BLaER1 (cell line): Measurements from ENCODE around the gene DNAJC7.
A peak's percentile ranks its signal among the peaks of the same experiment; 100 is the strongest.

Experiments
- H3K27ac ChIP-seq: shearing (Covaris generic); formaldehyde crosslinking; 2 replicates; pipeline ENCODE4 v1.8.1; 2022
- H3K27me3 ChIP-seq: shearing (Covaris generic); formaldehyde crosslinking; 2 replicates; pipeline ENCODE4 v1.8.1; 2022
- H3K36me3 ChIP-seq: shearing (Covaris generic); formaldehyde crosslinking; 2 replicates; pipeline ENCODE4 v1.8.1; 2022
- H3K4me1 ChIP-seq: shearing (Covaris generic); formaldehyde crosslinking; 2 replicates; pipeline ENCODE4 v1.8.1; 2022
- H3K4me2 ChIP-seq: shearing (Covaris generic); formaldehyde crosslinking; 2 replicates; pipeline ENCODE4 v1.8.1; 2022
- H3K4me3 ChIP-seq: shearing (Covaris generic); formaldehyde crosslinking; 2 replicates; pipeline ENCODE4 v1.8.1; 2022
- H3K9ac ChIP-seq: shearing (Covaris generic); formaldehyde crosslinking; 2 replicates; pipeline ENCODE4 v1.8.1; 2022
- H3K9me3 ChIP-seq: shearing (Covaris generic); formaldehyde crosslinking; 2 replicates; pipeline ENCODE4 v1.8.1; 2022
- H4K20me1 ChIP-seq: shearing (Covaris generic); formaldehyde crosslinking; 2 replicates; pipeline ENCODE4 v1.8.1; 2022
- Cebpa-rat ChIP-seq: shearing (Covaris generic); IDR thresholded peaks from 2 replicates; pipeline ENCODE4 v1.8.1; 2022

Gene DNAJC7

GRCh38 chr17:42016941-42017865 lies at the start of gene DNAJC7:
TSS of gene DNAJC7 (minus strand) at chr17:42017439. CDS start at chr17:42017416, 23 bp downstream.
- no peak for TF ChIP-seq Cebpa-rat
- Histone ChIP-seq H3K9me3 (no peaks in the 10 kb centered on the region), H4K20me1 (peaks cover 32% of the 10 kb centered on the region), H3K27me3 (no peaks in the 10 kb centered on the region), H3K4me1 (peaks cover 44% of the 10 kb centered on the region), H3K4me2 (peak within 1 kb of the TSS; percentile 82), H3K36me3 (peaks cover 22% of the 10 kb centered on the region), H3K4me3 (peak within 1 kb of the TSS; percentile 94), H3K9ac (peak within 1 kb of the TSS; percentile 99), H3K27ac (peak within 1 kb of the TSS; percentile 98)

- H3K4me2 ChIP-seq: peak overlapping the region; percentile 65
- H3K27me3 ChIP-seq: peaks cover 1% of the 10 kb centered on the region; the same call in 1 of the 2 replicates
- no peaks in the 10 kb centered on the region for H3K36me3 ChIP-seq
- H3K4me1 ChIP-seq: peaks cover 47% of the 10 kb centered on the region
- no peak overlapping the region for H3K27ac ChIP-seq
- no peak overlapping the region for H3K4me3 ChIP-seq
- H3K9me3 ChIP-seq: no peaks in the 10 kb centered on the region
- peak overlapping the region; percentile 23; the same call in 1 of the 2 replicates for H3K9ac ChIP-seq
- no peak for TF ChIP-seq Cebpa-rat
- no peaks in the 10 kb centered on the region for H4K20me1 ChIP-seq
Observed at GRCh38 chr17:42065201-42065600, 48.0 kb upstream of the DNAJC7 start.

- peak overlapping the region; percentile 65; the same call in 1 of the 2 replicates for H3K4me2 ChIP-seq
- no peaks in the 10 kb centered on the region for H3K36me3 ChIP-seq
- H3K4me1 ChIP-seq: peaks cover 53% of the 10 kb centered on the region
- no peak overlapping the region for H3K4me3 ChIP-seq
- H3K9me3 ChIP-seq: no peaks in the 10 kb centered on the region
- TF ChIP-seq Cebpa-rat: no peak
- H3K27me3 ChIP-seq: no peaks in the 10 kb centered on the region
- no peaks in the 10 kb centered on the region for H4K20me1 ChIP-seq
- H3K9ac ChIP-seq: no peak overlapping the region
- H3K27ac ChIP-seq: no peak overlapping the region
Observed at GRCh38 chr17:42062681-42063080, 45.4 kb upstream of the DNAJC7 start.

- Histone ChIP-seq H4K20me1 (no peaks in the 10 kb centered on the region), H3K9ac (0 out of 2 replicates have a peak overlapping the region, but pooled peaks have one; percentile 19), H3K4me2 (peak overlapping the region; percentile 65), H3K27ac (peak overlapping the region; percentile 37; the same call in 1 of the 2 replicates), H3K4me1 (peaks cover 53% of the 10 kb centered on the region), H3K27me3 (no peaks in the 10 kb centered on the region), H3K9me3 (no peaks in the 10 kb centered on the region), H3K36me3 (no peaks in the 10 kb centered on the region), H3K4me3 (no peak overlapping the region)
- TF ChIP-seq Cebpa-rat: no peak
Observed at GRCh38 chr17:42061646-42062487, 44.6 kb upstream of the DNAJC7 start.

GRCh38 chr17:42060231-42060630 lies 43.0 kb upstream of the DNAJC7 start:
- H3K27ac ChIP-seq: peak overlapping the region; percentile 56
- peaks cover 58% of the 10 kb centered on the region for H3K4me1 ChIP-seq
- no peak overlapping the region for H3K4me3 ChIP-seq
- H3K4me2 ChIP-seq: peak overlapping the region; percentile 44
- TF ChIP-seq Cebpa-rat: no peak
- no peaks in the 10 kb centered on the region for H3K36me3 ChIP-seq
- H3K9ac ChIP-seq: no peak overlapping the region
- no peaks in the 10 kb centered on the region for H3K27me3 ChIP-seq
- no peaks in the 10 kb centered on the region for H3K9me3 ChIP-seq
- H4K20me1 ChIP-seq: no peaks in the 10 kb centered on the region

- H3K9ac ChIP-seq: no peak overlapping the region
- H3K4me2 ChIP-seq: peak overlapping the region; percentile 44
- H3K36me3 ChIP-seq: no peaks in the 10 kb centered on the region
- no peaks in the 10 kb centered on the region for H4K20me1 ChIP-seq
- peak overlapping the region; percentile 56 for H3K27ac ChIP-seq
- H3K9me3 ChIP-seq: no peaks in the 10 kb centered on the region
- no peaks in the 10 kb centered on the region for H3K27me3 ChIP-seq
- no peak overlapping the region for H3K4me3 ChIP-seq
- peaks cover 57% of the 10 kb centered on the region for H3K4me1 ChIP-seq
- TF ChIP-seq Cebpa-rat: no peak
Observed at GRCh38 chr17:42059815-42060214, 42.6 kb upstream of the DNAJC7 start.

- Histone ChIP-seq H3K36me3 (no peaks in the 10 kb centered on the region), H3K9ac (no peak overlapping the region), H3K9me3 (no peaks in the 10 kb centered on the region), H3K27ac (no peak overlapping the region), H3K4me3 (no peak overlapping the region), H4K20me1 (no peaks in the 10 kb centered on the region), H3K27me3 (peaks cover 5% of the 10 kb centered on the region; the same call in 1 of the 2 replicates), H3K4me1 (peaks cover 48% of the 10 kb centered on the region), H3K4me2 (no peak overlapping the region)
- no peak for TF ChIP-seq Cebpa-rat
Observed at GRCh38 chr17:42058063-42058462, 40.8 kb upstream of the DNAJC7 start.

- no peaks in the 10 kb centered on the region for H3K36me3 ChIP-seq
- peaks cover 34% of the 10 kb centered on the region for H3K4me1 ChIP-seq
- H3K4me2 ChIP-seq: no peak overlapping the region
- H4K20me1 ChIP-seq: no peaks in the 10 kb centered on the region
- H3K4me3 ChIP-seq: no peak overlapping the region
- H3K9ac ChIP-seq: no peak overlapping the region
- TF ChIP-seq Cebpa-rat: no peak
- H3K27ac ChIP-seq: no peak overlapping the region
- H3K27me3 ChIP-seq: peaks cover 17% of the 10 kb centered on the region
- H3K9me3 ChIP-seq: no peaks in the 10 kb centered on the region
Observed at GRCh38 chr17:42056635-42057034, 39.4 kb upstream of the DNAJC7 start.

- H3K4me3 ChIP-seq: no peak overlapping the region
- TF ChIP-seq Cebpa-rat: no peak
- H3K9ac ChIP-seq: no peak overlapping the region
- H3K36me3 ChIP-seq: no peaks in the 10 kb centered on the region
- peaks cover 29% of the 10 kb centered on the region for H3K27me3 ChIP-seq
- no peak overlapping the region for H3K27ac ChIP-seq
- H3K9me3 ChIP-seq: no peaks in the 10 kb centered on the region
- peaks cover 28% of the 10 kb centered on the region for H3K4me1 ChIP-seq
- H3K4me2 ChIP-seq: peak overlapping the region; percentile 37
- H4K20me1 ChIP-seq: no peaks in the 10 kb centered on the region
Observed at GRCh38 chr17:42055496-42055895, 38.3 kb upstream of the DNAJC7 start.
